CD8-positive, alpha-beta memory T cell (primary cell): ENCODE data around the gene AFAP1. TPM values are rescaled to one million over a fixed set of nuclear protein-coding genes. Genes with fewer than 3 reads are reported as not detected.
A peak's percentile ranks its signal among the peaks of the same experiment; 100 is the strongest.

ENCODE experiments used
- CTCF ChIA-PET: fragments of 350-600 bp; sonication (Branson Sonifier 250); formaldehyde crosslinking; loops from one replicate; lab custom pipeline; 2021; ENCODE audit warnings: antibody characterized with exemption; lab: Charles Lee
- POLR2A ChIA-PET: fragments of 350-600 bp; sonication (Branson Sonifier 250); formaldehyde crosslinking; loops from one replicate; lab custom pipeline; 2021; ENCODE audit warnings: antibody characterized with exemption; lab: Charles Lee
- DNase-seq, 5 donors: peaks; one replicate each; pipeline versions ENCODE4 v3.0.0 to v3.0.0-alpha.2; 2020 to 2022; ENCODE audit warnings: mixed read lengths in 1 of 5
- H3K27ac ChIP-seq: one replicate; pipeline ENCODE4 v1.7.0; 2013; ENCODE audit warnings: low read depth, mild to moderate bottlenecking, low read length, moderate library complexity
- H3K27me3 ChIP-seq: 2 replicates; pipeline ENCODE4 v1.7.0; 2013; ENCODE audit warnings: low read length, mild to moderate bottlenecking; ENCODE audit not compliant: insufficient read depth, poor library complexity, severe bottlenecking
- H3K36me3 ChIP-seq: 2 replicates; pipeline ENCODE4 v1.7.0; 2013; ENCODE audit warnings: mild to moderate bottlenecking, low read length, moderate library complexity; ENCODE audit not compliant: insufficient read depth
- H3K4me1 ChIP-seq: 2 replicates; pipeline ENCODE4 v1.7.0; 2013; ENCODE audit warnings: mild to moderate bottlenecking, low read length, moderate library complexity; ENCODE audit not compliant: insufficient read depth
- H3K4me3 ChIP-seq: 2 replicates; pipeline ENCODE4 v1.7.0; 2013; ENCODE audit warnings: mild to moderate bottlenecking, low read length
- H3K9me3 ChIP-seq: 2 replicates; pipeline ENCODE4 v1.7.0; 2013; ENCODE audit warnings: mild to moderate bottlenecking, low read length
- H3K27ac Mint-ChIP-seq, 8 donors: one replicate each; pipeline ENCODE4 v1.8.0; 2020 to 2021; ENCODE audit warnings: mixed read lengths in 8 of 8, mild to moderate bottlenecking in 6 of 8, inconsistent platforms in 3 of 8, moderate library complexity in 3 of 8
- H3K27me3 Mint-ChIP-seq, 2 donors: one replicate each; pipeline ENCODE4 v1.8.0; 2020 to 2021; ENCODE audit warnings: mixed read lengths in 2 of 2, mild to moderate bottlenecking in 1 of 2, moderate library complexity in 1 of 2
- H3K36me3 Mint-ChIP-seq, 3 donors: one replicate each; pipeline ENCODE4 v1.8.0; 2020 to 2021; ENCODE audit warnings: mixed read lengths in 3 of 3, inconsistent platforms in 1 of 3, mild to moderate bottlenecking in 1 of 3
- H3K4me1 Mint-ChIP-seq, 3 donors: one replicate each; pipeline ENCODE4 v1.8.0; 2020 to 2021; ENCODE audit warnings: mixed read lengths in 3 of 3, inconsistent platforms in 1 of 3, mild to moderate bottlenecking in 1 of 3
- H3K4me3 Mint-ChIP-seq, 7 donors: one replicate each; pipeline ENCODE4 v1.8.0; 2020 to 2021; ENCODE audit warnings: mixed read lengths in 7 of 7, mild to moderate bottlenecking in 6 of 7, moderate library complexity in 4 of 7, inconsistent platforms in 2 of 7
- H3K9me3 Mint-ChIP-seq, 5 donors: one replicate each; pipeline ENCODE4 v1.8.0; 2020 to 2022; ENCODE audit warnings: mixed read lengths in 5 of 5, mild to moderate bottlenecking in 3 of 5, moderate library complexity in 2 of 5, inconsistent platforms in 1 of 5
- polyA plus RNA-seq: library from polyadenylated mRNA; unstranded; fragments of 300-500 nt; fragmentation: Illumina TruSeq; gene quantifications from one replicate; pipeline ENCODE4 v1.2.3, GENCODE V29; 2021
- total RNA-seq, 2 experiments: library from RNA; stranded (reverse); gene quantifications; one replicate each; pipeline ENCODE4 v1.2.3, GENCODE V29; 2021

AFAP1 gene
- total and polyA plus RNA-seq, 3 experiments from 2014 or later: 2.3 to 19.9 (median 18.4) TPM

GRCh38 chr4:7763106-7763505 lies 176.6 kb downstream of the AFAP1 start:
- H3K4me1 Mint-ChIP-seq: peaks cover 24 to 28% (median 25%) of the 10 kb centered on the region in 3 donors
- peaks cover 32% of the 10 kb centered on the region for H3K4me1 ChIP-seq
- H3K27ac Mint-ChIP-seq: peak overlapping the region in 2 of 8 donors; percentile 17 to 32
- H3K9me3 ChIP-seq: no peaks in the 10 kb centered on the region
- H3K4me3 ChIP-seq: no peak overlapping the region
- no peaks in the 10 kb centered on the region for H3K36me3 ChIP-seq
- no peaks in the 10 kb centered on the region for H3K9me3 Mint-ChIP-seq
- H3K27ac ChIP-seq: no peak overlapping the region
- H3K4me3 Mint-ChIP-seq: no peak overlapping the region
- H3K36me3 Mint-ChIP-seq: peaks cover 0 to 26% (median 7%) of the 10 kb centered on the region in 3 donors
- DNase-seq: peak in 1 of 5 donors; percentile 34
- ChIA-PET POLR2A (no interaction called here), CTCF (no interaction called here)
- no peaks in the 10 kb centered on the region for H3K27me3 Mint-ChIP-seq
- H3K27me3 ChIP-seq: no peaks in the 10 kb centered on the region

GRCh38 chr4:7762376-7763030 lies 177.2 kb downstream of the AFAP1 start:
- peak in 1 of 5 donors; percentile 34 for DNase-seq
- Histone ChIP-seq H3K4me1 (peaks cover 35% of the 10 kb centered on the region), H3K9me3 (no peaks in the 10 kb centered on the region), H3K27ac (no peak overlapping the region), H3K27me3 (no peaks in the 10 kb centered on the region), H3K4me3 (no peak overlapping the region), H3K36me3 (no peaks in the 10 kb centered on the region)
- no peaks in the 10 kb centered on the region for H3K27me3 Mint-ChIP-seq
- POLR2A ChIA-PET: no interaction called here
- CTCF ChIA-PET: interaction anchor here (0.9 kb wide), 2 partner anchors 33 to 81 kb away, joined by 3 read pairs; no protein-coding TSS in a partner anchor
- peak overlapping the region in 1 of 7 donors; percentile 59 for H3K4me3 Mint-ChIP-seq
- peaks cover 0 to 22% (median 7%) of the 10 kb centered on the region in 3 donors for H3K36me3 Mint-ChIP-seq
- peaks cover 24 to 28% (median 25%) of the 10 kb centered on the region in 3 donors for H3K4me1 Mint-ChIP-seq
- H3K9me3 Mint-ChIP-seq: no peaks in the 10 kb centered on the region
- peak overlapping the region in 2 of 8 donors; percentile 9 to 17 for H3K27ac Mint-ChIP-seq

- H3K4me1 ChIP-seq: peaks cover 35% of the 10 kb centered on the region
- Mint-ChIP-seq H3K4me1 (peaks cover 24 to 28% (median 25%) of the 10 kb centered on the region in 3 donors), H3K27ac (peak overlapping the region in 6 of 8 donors; percentile 18 to 92 (median 75)), H3K9me3 (no peaks in the 10 kb centered on the region), H3K27me3 (no peaks in the 10 kb centered on the region), H3K36me3 (peaks cover 0 to 20% (median 7%) of the 10 kb centered on the region in 3 donors), H3K4me3 (peak overlapping the region in 4 of 7 donors; percentile 35 to 50 (median 38))
- no peak overlapping the region for H3K4me3 ChIP-seq
- H3K27me3 ChIP-seq: no peaks in the 10 kb centered on the region
- H3K27ac ChIP-seq: no peak overlapping the region
- DNase-seq: peak; percentile 12 to 56 (median 17)
- POLR2A ChIA-PET: no interaction called here
- H3K36me3 ChIP-seq: no peaks in the 10 kb centered on the region
- H3K9me3 ChIP-seq: no peaks in the 10 kb centered on the region
- CTCF ChIA-PET: interaction anchor here (0.9 to 1.1 kb wide), 3 partner anchors 33 to 82 kb away, joined by 3 read pairs; no protein-coding TSS in a partner anchor
These were observed 177.9 kb downstream of the AFAP1 start for GRCh38 chr4:7761720-7762119.

GRCh38 chr4:7761312-7761711 lies 178.3 kb downstream of the AFAP1 start:
- Histone ChIP-seq H3K9me3 (no peaks in the 10 kb centered on the region), H3K27me3 (no peaks in the 10 kb centered on the region), H3K4me3 (no peak overlapping the region), H3K4me1 (peaks cover 35% of the 10 kb centered on the region), H3K27ac (no peak overlapping the region), H3K36me3 (no peaks in the 10 kb centered on the region)
- ChIA-PET CTCF (interaction anchor here (0.9 to 1.1 kb wide), 3 partner anchors 34 to 82 kb away, joined by 3 read pairs; no protein-coding TSS in a partner anchor), POLR2A (interaction anchor here (0.6 kb wide), 1 partner anchor 40 kb away, joined by 12 read pairs; no protein-coding TSS in a partner anchor)
- peak overlapping the region in 5 of 8 donors; percentile 61 to 92 (median 76) for H3K27ac Mint-ChIP-seq
- H3K36me3 Mint-ChIP-seq: peaks cover 0 to 17% (median 7%) of the 10 kb centered on the region in 3 donors
- H3K4me3 Mint-ChIP-seq: peak overlapping the region in 4 of 7 donors; percentile 35 to 50 (median 38)
- peaks cover 24 to 28% (median 25%) of the 10 kb centered on the region in 3 donors for H3K4me1 Mint-ChIP-seq
- no peak for DNase-seq
- no peaks in the 10 kb centered on the region for H3K27me3 Mint-ChIP-seq
- H3K9me3 Mint-ChIP-seq: no peaks in the 10 kb centered on the region

GRCh38 chr4:7760706-7761105 lies 179.0 kb downstream of the AFAP1 start:
- no peak for DNase-seq
- H3K4me1 Mint-ChIP-seq: peaks cover 24 to 28% (median 25%) of the 10 kb centered on the region in 3 donors
- peak overlapping the region in 1 of 7 donors; percentile 23 for H3K4me3 Mint-ChIP-seq
- no peaks in the 10 kb centered on the region for H3K9me3 Mint-ChIP-seq
- H3K4me3 ChIP-seq: no peak overlapping the region
- peaks cover 35% of the 10 kb centered on the region for H3K4me1 ChIP-seq
- ChIA-PET POLR2A (interaction anchor here (0.6 kb wide), 1 partner anchor 41 kb away, joined by 12 read pairs; no protein-coding TSS in a partner anchor), CTCF (no interaction called here)
- H3K27me3 Mint-ChIP-seq: no peaks in the 10 kb centered on the region
- H3K27ac Mint-ChIP-seq: peak overlapping the region in 5 of 8 donors; percentile 29 to 99 (median 88)
- H3K36me3 Mint-ChIP-seq: peaks cover 0 to 13% (median 7%) of the 10 kb centered on the region in 3 donors
- no peak overlapping the region for H3K27ac ChIP-seq
- no peaks in the 10 kb centered on the region for H3K36me3 ChIP-seq
- no peaks in the 10 kb centered on the region for H3K9me3 ChIP-seq
- no peaks in the 10 kb centered on the region for H3K27me3 ChIP-seq

- Histone ChIP-seq H3K4me3 (no peak overlapping the region), H3K27ac (peak overlapping the region; percentile 39), H3K27me3 (no peaks in the 10 kb centered on the region), H3K36me3 (no peaks in the 10 kb centered on the region), H3K4me1 (peaks cover 35% of the 10 kb centered on the region), H3K9me3 (no peaks in the 10 kb centered on the region)
- Mint-ChIP-seq H3K4me3 (peak overlapping the region; percentile 69 to 88 (median 82)), H3K27ac (peak overlapping the region; percentile 88 to 99 (median 94)), H3K4me1 (peaks cover 24 to 28% (median 25%) of the 10 kb centered on the region in 3 donors), H3K27me3 (no peaks in the 10 kb centered on the region), H3K36me3 (peaks cover 0 to 9% (median 7%) of the 10 kb centered on the region in 3 donors), H3K9me3 (no peaks in the 10 kb centered on the region)
- ChIA-PET CTCF (no interaction called here), POLR2A (no interaction called here)
- DNase-seq: no peak
These were observed 179.4 kb downstream of the AFAP1 start for GRCh38 chr4:7760228-7760627.

GRCh38 chr4:7759635-7760034 lies 180.0 kb downstream of the AFAP1 start:
- Histone ChIP-seq H3K9me3 (no peaks in the 10 kb centered on the region), H3K27me3 (no peaks in the 10 kb centered on the region), H3K4me3 (peak overlapping the region; percentile 60), H3K36me3 (no peaks in the 10 kb centered on the region), H3K4me1 (peaks cover 35% of the 10 kb centered on the region), H3K27ac (peak overlapping the region; percentile 39)
- no peaks in the 10 kb centered on the region for H3K27me3 Mint-ChIP-seq
- CTCF ChIA-PET: no interaction called here
- POLR2A ChIA-PET: no interaction called here
- peaks cover 24 to 28% (median 25%) of the 10 kb centered on the region in 3 donors for H3K4me1 Mint-ChIP-seq
- H3K36me3 Mint-ChIP-seq: peaks cover 0 to 7% (median 6%) of the 10 kb centered on the region in 3 donors
- peak overlapping the region; percentile 72 to 88 (median 83) for H3K4me3 Mint-ChIP-seq
- H3K27ac Mint-ChIP-seq: peak overlapping the region; percentile 88 to 99 (median 96)
- no peaks in the 10 kb centered on the region for H3K9me3 Mint-ChIP-seq
- DNase-seq: no peak

GRCh38 chr4:7759216-7759615 lies 180.4 kb downstream of the AFAP1 start:
- H3K27me3 ChIP-seq: no peaks in the 10 kb centered on the region
- H3K9me3 Mint-ChIP-seq: no peaks in the 10 kb centered on the region
- DNase-seq: peak; percentile 40 to 76 (median 74)
- no peaks in the 10 kb centered on the region for H3K9me3 ChIP-seq
- peak overlapping the region; percentile 72 to 88 (median 83) for H3K4me3 Mint-ChIP-seq
- ChIA-PET CTCF (no interaction called here), POLR2A (interaction anchor here (0.6 kb wide), 1 partner anchor 172 kb away, joined by 4 read pairs; no protein-coding TSS in a partner anchor)
- peaks cover 35% of the 10 kb centered on the region for H3K4me1 ChIP-seq
- H3K4me3 ChIP-seq: peak overlapping the region; percentile 60
- peaks cover 24 to 28% (median 25%) of the 10 kb centered on the region in 3 donors for H3K4me1 Mint-ChIP-seq
- no peaks in the 10 kb centered on the region for H3K36me3 ChIP-seq
- H3K27ac Mint-ChIP-seq: peak overlapping the region; percentile 88 to 99 (median 96)
- H3K36me3 Mint-ChIP-seq: peaks cover 0 to 7% (median 6%) of the 10 kb centered on the region in 3 donors
- peak overlapping the region; percentile 39 for H3K27ac ChIP-seq
- H3K27me3 Mint-ChIP-seq: no peaks in the 10 kb centered on the region
